Right renal cortex interstitium (tissue), 3 donors: ENCODE results near the gene FOXE3. TPM values are rescaled to one million over a fixed set of nuclear protein-coding genes. Genes with fewer than 3 reads are reported as not detected.

Source experiments
- DNase-seq, 3 donors: peaks; one replicate each; pipeline ENCODE4 v3.0.0-alpha.2; 2013; ENCODE audit warnings: low read depth in 3 of 3, low spot score in 2 of 3
- polyA plus RNA-seq, 3 donors: library from polyadenylated mRNA; unstranded; fragments of 120-200 nt; gene quantifications; one replicate each; pipeline ENCODE4 v1.2.1, GENCODE V29; 2013; ENCODE audit not compliant: insufficient read length in 3 of 3

The FOXE3 gene
- polyA plus RNA-seq, 3 donors = 0.07 to 0.21 (median 0.12) TPM

DNA sequence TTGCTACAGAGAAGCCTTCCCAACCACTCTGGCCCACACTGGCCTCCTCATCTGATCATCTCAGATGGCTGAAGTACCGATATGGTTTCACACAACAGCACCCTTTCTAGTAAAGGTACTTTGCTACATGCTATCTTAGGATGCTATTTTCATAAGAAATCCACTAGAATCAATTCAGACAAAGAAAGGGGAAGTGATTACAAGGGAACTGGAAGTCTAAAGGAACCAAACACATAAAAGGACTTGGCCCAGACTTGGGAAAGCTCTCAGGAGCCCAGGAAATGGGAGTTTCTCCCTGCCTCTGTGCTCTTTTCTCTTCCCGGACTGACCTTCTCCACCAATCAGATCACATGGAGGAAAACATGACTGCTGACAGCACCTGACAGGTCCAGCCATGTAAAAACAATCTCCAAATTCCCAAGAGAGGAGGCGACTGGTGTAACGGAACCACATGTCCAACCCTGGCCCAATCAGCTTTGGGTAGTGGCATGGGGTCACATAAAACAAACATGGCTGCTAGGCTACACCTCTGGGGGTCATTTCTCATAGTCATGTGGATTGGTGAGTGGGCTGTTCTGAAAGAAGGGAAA lies 12.7 kb upstream of the FOXE3 start:
- no peak for DNase-seq

DNA sequence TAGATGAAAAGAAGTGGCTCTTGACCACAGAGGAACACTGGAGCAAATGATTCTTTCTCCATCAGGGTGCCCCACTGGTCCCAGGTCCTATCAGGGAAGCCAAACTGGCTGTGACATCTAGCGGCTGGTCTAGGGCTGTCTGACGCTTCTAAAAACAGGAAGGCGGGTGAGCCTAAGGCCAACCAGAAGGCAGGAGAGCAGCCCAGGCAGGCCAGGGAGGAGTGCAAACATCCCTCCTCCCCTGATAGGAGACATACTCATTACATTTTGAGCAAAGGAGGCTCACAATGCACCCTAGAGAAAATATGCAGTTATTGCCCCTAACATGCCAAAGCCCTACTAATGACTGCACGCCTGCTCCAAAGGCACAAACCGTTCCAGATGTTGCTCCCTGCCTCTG lies 10.4 kb upstream of the FOXE3 start:
- no peak for DNase-seq

DNA sequence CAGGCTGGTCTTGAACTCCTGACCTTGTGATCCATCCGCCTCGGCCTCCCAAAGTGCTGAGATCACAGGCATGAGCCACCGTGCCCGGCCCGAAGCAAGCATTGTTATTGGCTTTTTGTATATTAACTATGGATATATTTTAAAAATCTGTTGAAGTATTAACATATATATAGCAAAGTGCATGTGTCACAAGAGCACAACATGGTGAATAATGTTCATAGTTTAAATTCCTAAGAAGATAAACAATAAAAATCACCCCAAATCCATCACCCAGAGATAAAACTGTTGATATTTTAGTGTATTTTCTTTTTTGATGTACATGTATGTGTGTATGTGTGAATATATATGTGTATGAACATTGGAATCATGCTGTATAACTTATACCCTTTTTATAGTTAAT lies 9.1 kb upstream of the FOXE3 start:
- DNase-seq = no peak

DNA sequence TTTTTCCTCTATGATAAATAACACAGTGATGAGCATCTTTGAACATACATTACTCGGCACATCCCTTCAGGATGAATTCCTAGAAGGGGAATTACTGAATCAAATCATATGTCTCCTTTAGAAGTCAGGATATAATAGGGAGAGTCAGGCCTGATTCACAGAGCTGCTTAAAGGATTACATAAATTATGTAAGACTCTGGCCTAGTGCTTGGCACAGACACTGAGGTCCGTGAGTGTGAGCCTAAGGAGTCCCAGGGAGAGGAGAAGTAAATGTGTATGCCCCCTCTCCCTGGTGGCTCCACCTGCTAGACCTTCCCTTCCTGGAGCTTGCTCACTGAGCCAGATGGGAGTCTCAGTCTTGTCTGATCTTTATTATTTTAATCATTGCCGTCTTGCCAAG lies 8.6 kb upstream of the FOXE3 start:
- DNase-seq = no peak

DNA sequence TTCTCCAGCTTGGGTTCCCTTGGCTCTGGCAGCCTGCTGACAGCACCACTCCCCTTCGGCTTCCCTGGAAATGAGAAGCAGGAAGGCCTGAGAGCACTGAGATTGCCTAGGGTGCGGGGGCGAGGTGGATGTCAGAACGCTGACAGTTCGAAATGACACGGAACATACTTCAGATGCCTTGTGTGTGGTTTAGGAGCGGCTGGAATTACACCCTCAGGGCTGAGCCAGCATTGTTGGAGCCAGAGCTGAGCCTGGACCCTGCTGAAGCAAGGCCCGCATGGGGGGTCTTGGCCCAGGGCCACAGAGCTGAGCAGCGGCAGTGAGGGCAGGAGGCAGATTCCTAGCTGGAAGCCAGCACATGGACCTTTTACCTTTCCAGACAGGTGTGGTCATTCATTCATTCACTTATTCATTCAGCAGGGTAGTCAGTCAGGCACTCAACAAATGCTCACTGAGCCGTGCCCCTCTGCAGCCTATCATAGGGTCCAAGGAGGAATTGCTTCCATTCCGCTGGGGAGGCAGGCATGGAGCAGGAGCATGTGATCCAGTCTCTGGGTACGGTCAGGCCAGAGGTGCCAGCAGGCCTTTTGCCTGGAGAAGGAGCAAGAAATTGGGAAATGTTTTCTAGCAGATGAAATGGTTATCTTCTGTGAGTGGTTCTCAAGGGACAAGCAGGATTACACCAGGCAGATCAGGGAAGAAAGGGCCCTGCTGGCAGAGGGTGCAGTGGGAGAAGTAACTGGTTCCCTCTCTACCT lies 6.6 kb upstream of the FOXE3 start:
- DNase-seq = no peak

DNA sequence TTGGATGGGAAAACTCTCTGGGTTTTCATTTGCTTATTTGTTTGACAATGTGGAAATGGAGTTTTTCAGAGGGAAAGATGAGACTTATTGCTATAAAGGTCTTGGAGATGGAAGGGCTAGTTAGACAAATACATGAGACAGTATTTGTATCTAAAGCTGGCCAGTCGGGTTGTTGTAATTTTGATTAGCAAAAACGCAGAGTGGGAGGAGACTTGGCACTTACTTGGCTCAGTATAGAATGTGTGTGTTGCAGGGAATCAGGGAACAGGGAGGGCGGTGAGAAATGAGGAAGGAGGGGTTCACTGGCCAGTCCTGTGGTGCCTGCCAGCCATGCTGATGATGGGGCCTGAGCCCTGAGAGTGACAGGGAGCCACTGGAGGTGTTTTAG lies 6.0 kb upstream of the FOXE3 start:
- no peak for DNase-seq

DNA sequence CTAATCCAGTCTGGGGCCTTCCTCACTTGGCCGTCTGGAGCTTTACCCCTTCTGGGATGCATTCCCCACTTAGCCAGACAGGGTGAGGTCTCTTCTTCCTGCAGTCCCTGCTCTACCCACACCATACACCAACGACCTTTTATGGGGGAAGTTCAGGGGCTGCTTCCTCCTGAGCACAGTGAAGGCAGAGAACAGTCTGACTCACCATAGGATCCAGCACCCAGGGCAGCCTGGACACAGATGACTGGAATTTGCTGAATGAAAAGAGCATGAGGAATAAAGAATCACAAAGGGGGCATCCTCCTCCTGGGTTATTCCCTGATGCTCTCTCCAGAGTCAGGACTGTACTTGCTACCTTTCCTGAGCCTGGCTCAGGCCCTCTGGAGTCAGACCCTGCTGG lies 4.6 kb upstream of the FOXE3 start:
- no peak for DNase-seq

DNA sequence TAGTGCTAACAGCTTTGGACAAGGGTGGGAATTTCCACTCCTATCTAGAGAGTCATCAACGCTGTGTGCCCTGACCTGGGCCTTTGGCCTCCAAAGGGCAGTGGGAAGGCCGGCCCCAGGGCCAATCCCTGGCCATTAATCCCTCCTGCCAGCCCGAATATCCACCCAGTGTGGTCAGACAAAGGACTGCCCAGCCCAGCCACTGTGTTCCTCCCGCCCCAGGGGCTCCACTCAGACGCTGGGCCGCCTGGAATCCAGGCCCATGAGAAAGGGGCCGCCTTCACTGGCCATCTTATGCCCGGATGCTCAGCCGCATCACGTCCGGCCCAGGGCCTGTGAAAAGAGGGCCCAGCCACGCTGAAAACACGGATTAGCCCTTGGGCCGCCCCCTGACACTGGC lies 3.6 kb upstream of the FOXE3 start:
- no peak for DNase-seq

DNA sequence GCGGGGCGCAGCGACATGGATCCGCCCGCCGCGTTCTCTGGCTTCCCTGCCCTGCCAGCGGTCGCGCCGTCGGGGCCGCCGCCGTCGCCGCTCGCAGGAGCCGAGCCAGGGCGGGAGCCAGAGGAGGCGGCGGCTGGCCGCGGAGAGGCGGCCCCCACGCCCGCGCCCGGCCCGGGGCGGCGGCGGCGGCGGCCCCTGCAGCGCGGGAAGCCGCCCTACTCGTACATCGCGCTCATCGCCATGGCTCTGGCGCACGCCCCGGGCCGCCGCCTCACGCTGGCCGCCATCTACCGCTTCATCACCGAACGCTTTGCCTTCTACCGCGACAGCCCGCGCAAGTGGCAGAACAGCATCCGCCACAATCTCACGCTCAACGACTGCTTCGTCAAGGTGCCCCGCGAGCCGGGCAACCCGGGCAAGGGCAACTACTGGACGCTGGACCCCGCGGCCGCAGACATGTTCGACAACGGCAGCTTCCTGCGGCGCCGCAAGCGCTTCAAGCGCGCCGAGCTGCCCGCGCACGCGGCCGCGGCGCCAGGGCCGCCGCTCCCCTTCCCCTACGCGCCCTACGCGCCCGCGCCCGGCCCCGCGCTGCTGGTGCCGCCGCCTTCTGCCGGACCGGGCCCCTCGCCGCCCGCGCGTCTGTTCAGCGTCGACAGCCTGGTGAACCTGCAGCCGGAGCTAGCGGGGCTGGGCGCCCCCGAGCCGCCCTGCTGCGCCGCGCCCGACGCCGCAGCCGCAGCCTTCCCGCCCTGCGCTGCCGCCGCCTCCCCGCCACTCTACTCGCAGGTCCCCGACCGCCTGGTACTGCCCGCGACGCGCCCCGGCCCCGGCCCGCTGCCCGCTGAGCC lies 459 bp downstream of the FOXE3 start:
- no peak for DNase-seq

DNA sequence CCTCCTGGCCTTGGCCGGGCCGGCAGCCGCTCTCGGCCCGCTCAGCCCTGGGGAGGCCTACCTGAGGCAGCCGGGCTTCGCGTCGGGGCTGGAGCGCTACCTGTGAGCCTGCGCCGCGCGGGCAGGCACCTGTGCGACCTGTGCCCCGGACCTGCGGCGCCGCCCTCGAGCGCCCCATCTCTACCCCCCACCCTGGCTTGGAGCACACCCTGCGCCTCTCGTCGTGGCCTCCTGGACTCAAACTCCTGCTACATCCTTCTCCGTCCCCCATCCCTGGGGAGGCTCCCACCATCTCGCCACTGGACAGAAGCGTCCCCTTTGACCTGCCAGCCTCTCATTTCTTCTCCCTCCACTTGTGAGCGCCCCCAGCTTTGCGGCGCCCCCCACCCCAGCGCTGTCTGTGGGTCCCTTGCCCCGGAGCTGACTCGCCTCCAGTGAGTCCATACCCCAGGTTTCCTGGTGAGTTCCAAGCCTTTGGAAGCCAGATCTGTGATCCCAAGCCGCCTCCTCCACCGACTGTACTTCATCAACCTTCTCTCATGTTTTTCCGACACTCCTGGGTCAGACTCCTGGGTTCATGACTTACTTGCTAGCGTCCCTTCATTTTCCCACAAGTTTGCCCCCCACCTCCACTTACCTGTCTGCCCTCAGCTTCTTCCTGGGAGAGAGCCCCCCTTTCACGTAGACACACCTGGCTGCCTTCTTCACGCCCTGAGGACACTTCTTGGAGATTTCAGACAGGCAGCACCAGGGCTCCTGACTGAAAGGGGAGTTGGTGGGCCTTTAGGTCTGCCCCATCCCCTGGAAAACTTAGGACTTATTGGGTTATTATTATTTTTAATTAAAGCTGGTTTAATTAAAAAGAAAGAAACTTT lies 1.3 kb downstream of the FOXE3 start:
- no peak for DNase-seq

DNA sequence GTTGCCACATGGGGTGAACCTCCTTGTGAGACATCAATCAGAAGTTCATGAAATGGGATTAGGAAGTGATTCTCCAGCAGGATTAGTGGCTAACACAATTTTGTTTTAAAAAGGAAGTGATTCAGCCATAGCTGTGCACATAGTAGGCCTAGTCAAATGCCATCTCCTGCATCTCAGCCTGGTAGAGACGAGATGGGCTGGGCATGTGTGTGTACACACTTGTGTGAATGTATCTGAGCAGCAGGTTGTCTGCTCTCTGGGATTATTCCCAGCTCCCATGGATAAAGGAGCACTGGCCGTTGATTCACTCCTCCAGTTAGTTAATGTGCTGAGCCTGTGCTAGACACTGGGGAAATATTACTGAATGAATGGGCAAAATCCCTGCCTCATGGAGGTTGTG lies 2.0 kb downstream of the FOXE3 start:
- DNase-seq = no peak

DNA sequence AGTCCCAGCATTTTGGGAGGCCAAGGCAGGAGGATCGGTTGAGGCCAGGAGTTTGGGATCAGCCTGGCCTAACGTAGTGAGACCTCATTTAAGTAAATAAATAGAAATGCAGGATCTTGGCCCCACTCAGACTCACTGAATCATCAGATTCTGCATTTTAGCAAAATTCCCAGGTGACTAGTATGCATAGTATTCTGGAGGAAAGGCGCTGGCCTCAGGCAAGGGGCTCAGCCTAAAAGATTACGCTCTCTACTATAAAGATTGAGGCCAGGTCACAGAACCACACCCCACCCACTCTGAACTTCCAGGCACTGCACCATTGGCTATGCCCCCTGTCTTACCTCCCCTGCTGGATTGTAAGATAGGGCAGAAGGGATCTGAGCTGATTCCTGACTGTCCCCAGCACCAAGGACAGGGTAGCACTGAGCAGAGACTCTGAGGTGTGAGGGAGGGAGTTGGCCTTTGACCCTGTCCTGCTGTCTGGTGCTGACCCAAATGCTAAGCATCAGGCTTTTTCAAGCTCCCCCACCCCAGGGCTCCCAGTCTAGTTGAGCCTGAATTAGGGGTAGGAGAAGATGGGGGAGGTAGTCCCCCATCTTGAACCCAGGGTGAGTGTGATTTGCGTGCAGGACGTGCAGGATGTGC lies 2.7 kb downstream of the FOXE3 start:
- no peak for DNase-seq

DNA sequence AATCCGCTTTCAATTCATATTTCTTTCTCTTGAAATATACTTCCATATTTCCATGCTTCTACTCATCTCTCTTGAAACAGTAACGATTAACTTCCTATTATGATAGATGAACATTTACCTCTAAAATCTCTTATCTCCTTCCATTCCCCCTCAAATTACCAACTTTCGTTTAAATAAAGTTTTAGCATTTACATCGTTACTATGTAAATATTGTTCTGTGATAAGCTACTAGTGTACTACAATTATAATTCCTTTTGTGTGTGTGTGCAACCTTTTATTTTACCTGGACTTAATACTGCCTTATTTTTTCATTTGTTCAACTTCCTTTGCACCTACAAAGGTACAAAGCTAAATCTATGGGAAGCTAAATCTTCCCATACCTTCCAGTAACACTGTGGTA lies 4.5 kb downstream of the FOXE3 start:
- DNase-seq = no peak

DNA sequence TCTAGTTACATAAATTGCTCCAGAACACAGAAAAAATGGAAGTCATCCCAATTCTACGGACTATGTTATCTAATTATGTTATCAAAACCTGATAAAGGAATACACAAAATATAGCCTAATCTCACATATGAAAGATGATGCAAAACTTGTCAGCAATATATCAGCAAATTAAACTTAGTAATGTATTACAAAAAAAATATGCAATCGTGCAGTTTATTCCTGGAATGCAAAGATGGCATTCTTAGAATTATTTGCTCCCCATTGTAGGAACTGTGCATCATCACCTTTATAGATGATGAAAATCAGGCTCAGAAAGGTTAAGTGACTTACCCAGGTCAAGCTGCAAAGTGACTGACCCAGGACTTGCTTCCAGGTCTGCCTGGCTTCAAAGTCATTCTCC lies 7.8 kb downstream of the FOXE3 start:
- no peak for DNase-seq

DNA sequence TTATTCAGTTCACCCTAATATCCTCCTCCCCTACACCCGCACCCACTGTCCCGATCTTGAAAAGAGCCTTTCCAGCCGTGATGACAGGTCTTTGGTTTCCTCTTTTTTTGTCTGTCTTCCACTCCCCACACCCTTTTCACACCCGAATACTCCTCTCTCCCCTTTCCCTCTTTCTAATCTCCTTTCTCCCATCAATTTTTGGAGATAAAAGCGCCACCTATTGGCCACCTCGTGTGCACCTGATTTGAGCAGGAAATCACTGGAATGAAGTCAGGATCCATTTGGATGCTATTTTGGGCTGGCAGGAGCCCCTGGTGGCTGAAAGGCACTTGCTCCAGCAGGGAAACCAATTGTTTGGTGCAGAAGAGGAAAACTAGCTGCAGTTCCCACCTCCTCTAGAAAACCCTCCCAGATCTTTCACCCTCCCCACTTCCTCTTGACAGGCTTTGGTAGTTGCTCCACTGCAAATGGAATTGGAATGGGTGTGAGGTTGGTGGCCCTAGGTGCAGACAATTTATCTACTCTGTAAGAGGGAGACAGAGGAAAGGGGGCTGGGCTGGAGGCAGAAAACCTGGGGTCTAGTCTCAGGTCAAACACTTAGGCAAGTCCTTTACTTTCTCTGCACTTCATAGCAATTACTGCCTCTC lies 8.4 kb downstream of the FOXE3 start:
- no peak for DNase-seq

DNA sequence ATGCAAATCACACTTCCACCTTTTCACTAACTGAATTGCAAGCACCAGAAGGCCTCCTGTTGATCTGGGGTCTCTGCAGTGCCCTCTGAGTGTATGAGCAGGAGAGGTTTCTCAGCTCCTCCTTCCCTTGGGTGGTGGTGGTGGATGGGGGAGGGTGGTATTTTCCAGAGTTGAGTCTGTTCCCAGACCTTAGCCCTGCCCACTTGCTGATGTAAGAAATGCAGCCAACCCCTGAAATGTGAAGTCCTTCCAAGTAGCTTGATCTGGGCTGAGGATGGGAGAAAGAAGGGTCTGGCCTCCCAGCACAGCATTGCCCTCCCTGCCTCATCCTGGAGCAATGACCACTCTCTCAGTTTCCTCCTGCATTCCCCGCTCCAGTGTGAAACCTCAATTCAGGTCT lies 15.4 kb downstream of the FOXE3 start:
- DNase-seq = no peak

DNA sequence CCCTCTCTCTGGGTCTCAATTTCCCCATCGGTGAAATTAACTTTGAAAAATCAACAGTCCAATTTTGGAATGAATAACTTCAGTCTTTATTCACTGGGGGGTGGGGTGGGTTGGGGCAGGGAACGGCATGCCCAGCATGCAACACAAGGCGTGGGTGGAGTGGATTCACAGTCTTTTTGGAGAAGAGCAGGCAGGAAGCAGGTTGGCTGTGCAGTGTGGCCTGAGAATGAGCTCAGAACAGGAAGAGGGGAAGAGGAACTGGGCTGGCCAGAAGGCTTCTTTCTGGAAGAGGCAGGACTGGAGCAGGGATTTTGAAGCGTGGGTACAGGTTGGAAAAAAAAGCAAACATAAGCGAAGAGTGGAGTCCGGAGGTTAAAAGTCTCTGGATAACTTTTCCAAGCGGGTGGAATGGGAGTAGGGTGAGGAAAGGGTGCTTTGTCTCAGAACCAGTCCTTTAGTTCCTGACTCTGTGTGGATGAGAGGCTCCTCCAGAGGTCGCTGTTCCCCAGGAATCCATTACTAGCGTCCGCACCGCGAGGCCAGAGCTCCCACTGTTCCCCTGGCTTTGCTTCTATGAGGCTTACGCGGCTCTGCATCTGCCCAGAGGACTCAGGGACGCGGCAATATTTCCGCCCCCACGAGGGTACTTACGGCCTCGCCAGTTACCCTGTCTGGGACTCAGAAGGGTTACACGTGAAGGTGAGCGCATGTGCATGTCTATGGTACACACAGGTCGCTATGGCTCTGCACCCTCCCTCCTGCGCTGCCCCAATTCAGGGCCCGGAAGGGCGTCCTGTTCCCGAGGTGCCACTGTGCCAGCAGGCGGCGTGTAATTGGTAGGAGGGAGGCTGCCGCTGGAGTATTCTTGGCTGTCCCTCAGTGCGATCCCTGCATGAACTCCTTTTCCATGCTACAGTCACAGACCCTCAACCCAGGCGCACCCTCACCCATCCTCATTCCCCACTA lies 16.3 kb downstream of the FOXE3 start:
- no peak for DNase-seq

DNA sequence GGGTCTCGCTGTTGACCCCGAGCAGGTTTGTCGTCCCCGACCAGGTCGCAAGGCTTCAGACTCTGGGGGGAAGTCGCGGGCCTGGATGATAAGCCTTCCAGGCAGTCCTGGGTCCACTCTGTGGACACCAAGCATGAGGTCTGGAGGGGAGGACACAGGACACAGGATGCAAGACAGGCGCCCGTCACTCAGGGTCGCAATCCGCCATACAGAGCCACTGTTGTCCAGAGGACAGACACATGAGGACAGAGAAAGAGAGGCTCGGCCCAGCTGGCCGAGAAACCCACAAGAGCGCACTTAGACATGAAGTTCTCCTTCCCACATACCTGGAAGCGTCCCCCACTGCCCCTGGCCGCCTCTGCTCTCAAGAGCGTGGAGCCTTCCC lies 16.9 kb downstream of the FOXE3 start:
- no peak for DNase-seq
